Hematopoietic multipotent progenitor cell treated with erythropoietin and hydrocortisone succinate and interleukin-3 and kit ligand, for 17 days (in vitro differentiated cells): ENCODE measurements around the gene BBS9.

ENCODE experiments used
- DNase-seq: peaks from one replicate; pipeline ENCODE4 v3.0.0-alpha.2; 2015; ENCODE audit warnings: low spot score

Gene BBS9

GRCh38 chr7:33614357-33615117 is 485.2 kb downstream of the BBS9 start:
- no peak for DNase-seq

DNA sequence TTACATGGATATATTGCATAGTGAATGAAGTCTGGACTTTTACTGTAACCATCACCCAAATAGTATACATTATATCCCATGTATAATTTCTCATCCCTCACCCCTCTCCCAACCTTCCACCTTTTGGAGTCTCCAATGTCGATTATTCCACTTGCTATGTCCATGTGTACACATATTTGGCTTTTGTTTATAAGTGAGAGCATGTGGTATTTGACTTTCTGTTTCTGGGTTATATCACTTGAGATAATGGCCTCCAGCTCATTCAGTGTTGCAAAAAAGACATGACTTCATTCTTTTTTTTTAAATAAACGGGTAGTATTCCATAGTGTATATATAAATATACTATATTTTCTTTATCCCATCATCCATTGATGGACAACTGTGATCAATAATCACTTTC is 487.4 kb downstream of the BBS9 start:
- DNase-seq, result no peak

DNA sequence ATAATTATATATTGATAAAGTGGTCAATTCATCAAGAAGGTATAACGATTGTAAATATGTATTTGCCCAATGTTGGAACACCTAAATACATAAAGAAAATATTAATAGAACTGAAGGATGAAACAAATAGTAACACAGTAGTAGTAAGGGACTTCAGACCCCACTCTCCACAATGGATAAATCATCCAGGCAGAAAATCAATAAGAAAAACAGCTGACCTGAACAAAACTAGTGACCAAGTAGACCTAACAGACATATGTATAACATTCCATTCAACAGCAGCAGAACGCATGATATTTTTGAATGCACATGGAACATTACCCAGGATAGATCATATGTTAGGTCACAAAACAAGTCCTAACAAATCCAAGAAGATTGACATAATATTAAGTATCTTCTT is 489.9 kb downstream of the BBS9 start:
- no peak for DNase-seq

- no peak for DNase-seq
Measured at GRCh38 chr7:33623267-33623666, 493.9 kb downstream of the BBS9 start.

GRCh38 chr7:33624215-33624614 is 494.9 kb downstream of the BBS9 start:
- DNase-seq, result no peak

GRCh38 chr7:33626869-33627268 is 497.5 kb downstream of the BBS9 start:
- no peak for DNase-seq

GRCh38 chr7:33627741-33628140 is 498.4 kb downstream of the BBS9 start:
- DNase-seq, result no peak

- no peak for DNase-seq
Measured at GRCh38 chr7:33628894-33629293, 499.5 kb downstream of the BBS9 start.

DNA sequence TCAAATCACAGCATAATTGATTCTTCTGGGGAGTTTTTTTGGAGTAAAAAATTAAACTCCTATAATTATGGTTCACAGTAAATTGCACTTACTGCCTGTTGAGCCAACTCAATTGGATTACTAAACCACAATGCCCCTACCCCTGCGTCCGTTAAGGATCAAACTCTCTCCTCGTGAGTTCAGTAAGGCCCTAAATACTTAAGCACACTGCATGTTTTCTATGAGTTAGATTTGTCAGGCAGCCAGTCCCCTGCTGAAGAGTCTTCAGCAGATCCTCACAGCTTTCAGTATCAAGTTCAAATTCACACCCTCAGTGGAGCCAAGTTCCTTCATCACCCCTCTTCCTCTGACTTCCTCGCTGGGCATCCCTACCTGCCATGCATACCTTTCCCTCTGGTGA is 501.0 kb downstream of the BBS9 start:
- no peak for DNase-seq

DNA sequence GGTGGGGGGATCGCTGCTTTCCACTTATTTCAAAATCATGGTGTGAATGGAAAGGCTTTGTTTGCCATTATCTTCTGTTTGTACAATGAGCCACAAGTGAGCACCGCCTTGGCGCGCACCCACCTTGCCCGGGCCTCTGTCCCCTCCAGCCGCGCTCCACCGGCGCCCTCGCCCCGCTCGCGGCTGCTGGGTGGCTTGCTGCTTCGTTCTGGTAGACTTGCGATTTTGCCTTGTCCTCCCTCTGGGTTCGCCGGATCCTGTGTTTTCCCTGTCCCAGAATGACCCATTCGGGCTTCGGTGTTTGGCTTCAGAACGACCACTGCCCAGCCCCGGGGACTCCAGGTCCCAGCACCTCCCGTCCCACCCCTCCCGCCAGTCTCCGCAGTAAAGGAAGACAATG is 503.0 kb downstream of the BBS9 start:
- no peak for DNase-seq

- no peak for DNase-seq
Measured at GRCh38 chr7:33632840-33633525, 503.6 kb downstream of the BBS9 start.

GRCh38 chr7:33634606-33635005 is 505.2 kb downstream of the BBS9 start:
- no peak for DNase-seq

GRCh38 chr7:33636359-33636758 is 507.0 kb downstream of the BBS9 start:
- DNase-seq, result no peak

DNA sequence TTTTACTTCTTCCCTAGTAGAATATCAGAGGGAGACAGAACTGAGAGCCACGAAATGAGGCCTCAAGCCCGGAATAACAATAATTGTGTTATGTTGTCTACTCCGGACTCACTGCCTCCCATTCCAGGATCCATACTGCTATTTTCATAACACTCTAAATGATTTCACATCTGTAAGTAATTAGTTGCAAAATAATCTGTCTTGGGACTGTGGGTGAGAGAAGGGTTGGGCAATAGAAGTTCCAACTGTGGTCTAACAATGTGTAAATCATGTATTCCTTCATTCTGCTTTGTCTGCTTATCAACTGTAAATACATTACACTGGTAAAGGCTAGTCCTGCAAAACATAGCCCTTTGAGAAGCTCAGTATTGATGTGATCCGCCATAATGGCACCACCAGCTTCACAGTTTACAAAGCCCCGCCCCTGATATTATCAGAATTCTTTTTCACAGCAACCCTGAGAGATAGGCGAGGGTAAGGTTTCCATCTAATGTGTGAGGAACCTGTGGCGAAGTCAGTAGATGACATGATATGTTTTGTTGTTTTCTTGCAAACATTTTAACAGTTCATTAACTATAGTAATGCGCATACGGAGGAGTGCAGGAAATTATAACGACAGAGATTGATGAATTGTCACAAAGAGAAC is 510.3 kb downstream of the BBS9 start:
- DNase-seq, result no peak

DNA sequence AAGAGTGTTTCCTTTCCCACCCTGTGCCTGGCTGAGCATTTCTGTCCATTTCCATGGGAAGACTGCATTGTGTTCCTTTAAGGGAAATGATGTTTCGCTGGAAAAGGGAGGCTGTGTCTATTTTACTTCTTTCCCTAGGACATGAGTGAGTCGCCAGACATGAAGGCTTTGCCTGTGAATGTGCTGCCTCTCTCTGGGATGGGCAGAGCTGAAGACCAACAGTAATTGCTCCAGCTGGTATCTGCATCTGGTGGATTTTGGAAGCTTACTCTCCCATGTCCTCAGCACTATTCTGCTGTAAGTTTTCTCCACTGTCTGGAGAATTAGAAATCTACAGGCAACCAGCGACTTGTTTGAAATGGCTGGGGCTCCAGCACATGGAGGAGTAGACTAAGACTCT is 511.4 kb downstream of the BBS9 start:
- no peak for DNase-seq

DNA sequence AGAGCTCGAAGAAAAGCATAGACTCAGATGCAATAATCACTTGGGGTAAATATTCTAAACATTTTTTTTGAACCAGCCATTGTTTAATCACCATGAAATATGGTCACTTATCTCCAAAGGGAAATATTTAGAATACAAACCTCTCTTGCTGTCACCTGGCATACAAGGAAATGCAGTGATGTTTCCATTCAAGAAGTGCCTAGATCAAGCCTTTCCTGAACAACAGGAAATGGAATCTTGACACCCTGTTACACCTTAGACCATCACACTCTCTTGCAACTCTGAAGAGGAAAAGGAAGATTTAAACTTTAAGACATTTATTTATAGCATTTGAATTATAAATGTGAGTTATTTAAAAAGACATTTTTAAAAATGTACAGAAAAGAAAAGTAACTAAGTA is 512.9 kb downstream of the BBS9 start:
- no peak for DNase-seq

- no peak for DNase-seq
Measured at GRCh38 chr7:33643530-33643929, 514.2 kb downstream of the BBS9 start.

DNA sequence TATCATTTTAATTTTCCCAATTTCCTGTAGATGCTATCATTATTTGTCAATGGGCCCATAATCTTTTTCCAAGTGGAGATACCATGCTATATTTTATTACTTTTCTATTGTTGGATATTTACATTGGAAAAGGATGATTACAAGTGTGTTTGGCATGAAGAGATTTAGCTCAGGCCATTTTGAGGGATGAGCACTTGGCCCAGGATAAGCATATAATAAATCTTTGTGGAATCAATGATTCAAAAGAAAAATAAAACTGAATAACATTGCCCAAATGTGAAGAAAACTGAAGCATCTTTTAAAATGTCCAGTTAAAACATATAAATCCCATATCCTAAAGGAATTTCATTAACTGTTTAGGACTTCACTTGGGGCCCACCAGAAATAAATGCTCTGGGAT is 515.1 kb downstream of the BBS9 start:
- DNase-seq, result no peak

DNA sequence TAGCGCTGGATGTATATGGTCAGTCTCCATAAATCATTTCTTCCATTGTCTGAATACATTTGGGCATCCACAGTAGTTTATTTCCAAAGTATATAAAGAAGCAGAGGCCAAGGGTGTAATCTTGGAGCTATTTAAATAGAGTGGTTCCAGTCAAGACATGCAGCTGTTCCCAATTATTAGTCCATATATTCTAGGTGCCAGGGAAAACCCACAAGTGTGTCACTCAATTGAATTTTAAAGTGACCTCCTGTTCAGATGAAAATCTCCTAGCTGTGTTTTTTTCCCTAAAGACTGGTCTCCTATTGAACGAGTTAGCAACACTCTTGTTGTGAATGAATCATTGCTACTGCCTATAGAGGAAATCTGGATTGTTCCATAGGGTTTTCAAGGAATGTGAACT is 515.7 kb downstream of the BBS9 start:
- DNase-seq, result no peak

DNA sequence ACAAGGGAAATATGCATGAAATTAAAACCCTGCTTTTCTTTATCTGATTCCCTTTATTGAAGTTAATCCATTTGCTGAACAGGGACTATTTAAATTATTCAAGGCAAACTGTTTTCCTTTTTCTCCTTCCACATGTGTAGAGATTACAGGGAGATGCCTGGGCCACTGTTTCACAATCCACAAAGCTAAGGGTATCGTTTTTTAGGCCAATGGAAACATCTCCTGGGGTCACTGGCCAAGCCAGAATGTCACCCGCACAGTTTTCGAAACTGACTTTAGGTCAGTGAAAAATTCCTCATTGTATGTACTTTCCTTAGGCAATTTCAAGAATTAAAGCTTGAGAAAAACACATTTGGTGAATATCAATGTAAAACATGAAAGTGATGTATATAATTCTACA is 516.8 kb downstream of the BBS9 start:
- DNase-seq, result no peak

- no peak for DNase-seq
Measured at GRCh38 chr7:33646891-33647391, 517.6 kb downstream of the BBS9 start.

DNA sequence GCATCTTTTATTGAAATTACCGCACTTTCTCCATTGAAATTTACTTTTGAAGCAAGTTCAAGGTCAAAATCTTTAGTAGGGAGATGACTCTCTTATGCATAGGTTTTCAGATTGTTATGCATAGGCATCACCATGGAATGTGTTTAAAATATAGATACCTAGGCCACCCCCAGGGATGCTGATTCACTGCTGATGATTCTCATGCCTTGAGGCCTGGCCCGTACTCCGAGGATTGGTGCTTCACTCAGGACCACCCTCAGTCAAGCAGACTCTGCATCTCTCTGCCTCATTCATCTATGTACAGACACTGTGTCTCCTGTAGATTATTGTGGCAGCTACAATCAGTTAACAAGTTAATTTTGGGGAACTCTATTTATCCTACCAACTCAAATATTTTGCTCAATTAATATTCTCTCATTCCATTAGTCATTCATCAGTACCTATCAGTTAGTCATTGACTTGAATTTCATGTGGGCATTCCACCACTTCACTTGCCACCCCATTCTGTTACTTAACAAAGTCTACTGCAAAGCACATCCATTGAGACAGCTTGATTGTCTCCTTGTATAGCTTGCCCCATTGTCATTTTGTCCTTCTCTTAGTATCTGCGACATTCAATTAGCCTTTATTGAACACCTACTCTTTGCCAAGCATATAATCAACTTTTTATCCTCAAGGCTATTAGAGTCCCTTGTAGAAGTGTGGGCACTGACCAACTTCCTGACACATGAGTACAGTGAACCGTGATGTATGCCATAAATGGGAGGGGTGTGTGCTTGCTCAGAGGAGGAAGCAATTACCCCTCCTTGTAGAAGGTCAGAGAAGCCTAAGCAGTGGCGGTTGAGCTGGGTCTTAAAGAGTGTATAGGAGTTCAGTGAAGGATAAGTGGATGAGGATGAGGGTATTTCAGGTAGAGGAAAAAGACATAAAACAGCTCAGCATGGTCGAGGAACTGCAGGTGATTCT is 520.4 kb downstream of the BBS9 start:
- no peak for DNase-seq
